Endothelial cell of umbilical vein (primary cell): ENCODE data around the gene FBXO2. TPM values are rescaled to one million over a fixed set of nuclear protein-coding genes. Genes with fewer than 3 reads are reported as not detected.

Experiments used
- BruUV-seq: library from RNA; stranded (reverse); fragments of 400-500 nt; replicated peaks from 2 replicates; lab custom pipeline; 2021; lab: Mats Ljungman, UMichigan
- CTCF ChIA-PET: fragments of 300-600, 350-600 bp; sonication (Branson Sonifier 250); formaldehyde crosslinking; loops from one replicate; lab custom pipeline; 2021; ENCODE audit warnings: antibody characterized with exemption, inconsistent platforms; lab: Charles Lee
- POLR2A ChIA-PET: fragments of 300-600, 350-600 bp; sonication (Branson Sonifier 250); formaldehyde crosslinking; loops from one replicate; lab custom pipeline; 2021; ENCODE audit warnings: antibody characterized with exemption, inconsistent platforms; lab: Charles Lee
- DNase-seq: peaks from one replicate; pipeline ENCODE4 v3.0.0-alpha.2; 2011; ENCODE audit warnings: low read depth, low spot score
- FAIRE-seq: peaks from 2 replicates; lab custom pipeline; 2011; peaks lifted over from hg19 to GRCh38; lab: Jason Lieb, UNC
- H2AFZ ChIP-seq: 2 replicates; pipeline ENCODE4 v1.6.0; 2012; ENCODE audit warnings: low read depth, low read length, control low read depth, inconsistent platforms
- H3K27ac ChIP-seq: 2 replicates; pipeline ENCODE4 v1.5.1; 2011; ENCODE audit warnings: low read depth, mild to moderate bottlenecking, control low read depth, low read length, moderate library complexity; ENCODE audit not compliant: insufficient read depth
- H3K27me3 ChIP-seq, 2 experiments: 2 replicates each; pipeline versions ENCODE4 v1.6.0 to v1.6.1; 2011; ENCODE audit warnings: low read length in 2 of 2, mixed read lengths in 1 of 2; ENCODE audit not compliant: control insufficient read depth in 2 of 2, insufficient read depth in 2 of 2
- H3K36me3 ChIP-seq, 2 experiments: 2 replicates in 1 of 2; 3 replicates in 1 of 2; pipeline ENCODE4 v1.5.1; 2011; ENCODE audit warnings: low read length in 2 of 2, mild to moderate bottlenecking in 1 of 2, moderate library complexity in 1 of 2; ENCODE audit not compliant: control insufficient read depth in 2 of 2, insufficient read depth in 2 of 2; ENCODE audit errors: extremely low read depth in 1 of 2
- H3K4me1 ChIP-seq: 3 replicates; pipeline ENCODE4 v1.5.1; 2011; ENCODE audit warnings: mild to moderate bottlenecking, low read length; ENCODE audit not compliant: control insufficient read depth, insufficient read depth; ENCODE audit errors: extremely low read depth
- H3K4me2 ChIP-seq: 2 replicates; pipeline ENCODE4 v1.6.1; 2011; ENCODE audit warnings: low read length, control low read depth, mixed read lengths; ENCODE audit not compliant: insufficient read depth
- H3K4me3 ChIP-seq, 3 experiments: fragments of 200-600 bp in 1 of 3; sonication (generic), shearing (Covaris generic) in 1 of 3; replicated peaks in 1 of 3; 2 replicates each; pipeline ENCODE4 v1.5.1; 2011 to 2016; ENCODE audit warnings: control low read depth in 3 of 3, low read length in 3 of 3, mild to moderate bottlenecking in 2 of 3, inconsistent platforms in 1 of 3, low read depth in 1 of 3, moderate library complexity in 1 of 3; ENCODE audit not compliant: insufficient read depth in 1 of 3
- H3K79me2 ChIP-seq: 2 replicates; pipeline ENCODE4 v1.6.0; 2012; ENCODE audit warnings: low read length, inconsistent platforms; ENCODE audit not compliant: control insufficient read depth, insufficient read depth
- H3K9ac ChIP-seq: replicated peaks from 2 replicates; pipeline ENCODE3; 2011; ENCODE audit warnings: low read length, control low read depth; ENCODE audit not compliant: insufficient read depth; ENCODE audit errors: extremely low read depth
- H3K9me1 ChIP-seq: replicated peaks from 3 replicates; pipeline ENCODE4 v1.6.0; 2011; ENCODE audit warnings: mild to moderate bottlenecking, low read length; ENCODE audit not compliant: control insufficient read depth, insufficient read depth; ENCODE audit errors: extremely low read depth
- H3K9me3 ChIP-seq: replicated peaks from 2 replicates; pipeline ENCODE4 v1.5.1; 2012; ENCODE audit warnings: low read length, inconsistent platforms; ENCODE audit not compliant: control insufficient read depth, insufficient read depth
- H4K20me1 ChIP-seq: replicated peaks from 2 replicates; pipeline ENCODE3; 2011; ENCODE audit warnings: mild to moderate bottlenecking, low read length; ENCODE audit not compliant: control insufficient read depth, insufficient read depth; ENCODE audit errors: extremely low read depth
- EZH2 ChIP-seq: IDR thresholded peaks from 2 replicates; pipeline ENCODE4 v1.6.1; 2012; ENCODE audit warnings: borderline replicate concordance, low read depth, mild to moderate bottlenecking, moderate library complexity, low read length, inconsistent platforms; ENCODE audit not compliant: severe bottlenecking
- FOS ChIP-seq: IDR thresholded peaks from 2 replicates; pipeline ENCODE4 v1.6.1; 2011; ENCODE audit warnings: mild to moderate bottlenecking, low read length, moderate library complexity, borderline replicate concordance; ENCODE audit not compliant: insufficient read depth
- GATA2 ChIP-seq: IDR thresholded peaks from 2 replicates; pipeline ENCODE4 v1.7.0; 2011; ENCODE audit warnings: low read depth, mild to moderate bottlenecking, moderate library complexity, mixed read lengths, low read length; ENCODE audit not compliant: insufficient read length, insufficient read depth
- JUN ChIP-seq: IDR thresholded peaks from 2 replicates; pipeline ENCODE4 v1.6.1; 2011; ENCODE audit warnings: borderline replicate concordance, low read depth; ENCODE audit not compliant: insufficient read length, insufficient read depth
- MYC ChIP-seq: IDR thresholded peaks from one replicate; pipeline ENCODE4 v1.6.1; 2011; ENCODE audit warnings: mild to moderate bottlenecking, low read depth, low read length
- POLR2A ChIP-seq: IDR thresholded peaks from 2 replicates; pipeline ENCODE4 v1.6.1; 2012; ENCODE audit warnings: low read depth, mild to moderate bottlenecking, control low read depth, low read length
- POLR2AphosphoS5 ChIP-seq: IDR thresholded peaks from 2 replicates; pipeline ENCODE4 v1.6.1; 2012; ENCODE audit warnings: low read depth, mild to moderate bottlenecking, control low read depth, low read length, moderate library complexity; ENCODE audit not compliant: insufficient read depth
- dilution Hi-C: fragments of 300-500 bp; cut with MboI; formaldehyde crosslinking; loops from one replicate; pipeline ENCODE4 v1.15.0; 2019; ENCODE audit warnings: low sequenced_read_pairs; ENCODE audit not compliant: extremely low pct_ligation_motif_present
- intact Hi-C: fragments of 100-400 bp; cut with micrococcal nuclease; formaldehyde crosslinking; loops from one replicate; pipeline ENCODE4 v1.10.0; 2022
- polyA plus RNA-seq, 4 experiments: library from polyadenylated mRNA; depleted of rRNA in 3 of 4; stranded (reverse) in 3 of 4; unstranded in 1 of 4; fragments of >200 nt; gene quantifications; 2 replicates each; pipeline versions ENCODE4 v1.2.1 to v1.2.3, GENCODE V29; 2011 to 2012; ENCODE audit warnings: missing spikeins in 1 of 4
- total RNA-seq: library from RNA; stranded (reverse); gene quantifications from 2 replicates; pipeline ENCODE4 v1.2.3, GENCODE V29; 2021
- TF ChIP-seq, protein P1 (sequence below): IDR thresholded peaks from 2 replicates; pipeline ENCODE4 v1.6.1; 2011; ENCODE audit not compliant: insufficient read depth, insufficient read length
- TF ChIP-seq, protein P2 (sequence below), 2 donors: IDR thresholded peaks; 1 replicate in 1 of 2; 2 replicates in 1 of 2; pipeline ENCODE4 v1.5.1; 2011; ENCODE audit warnings: low read length in 2 of 2, mild to moderate bottlenecking in 2 of 2, moderate library complexity in 2 of 2, control low read depth in 1 of 2, inconsistent platforms in 1 of 2, low read depth in 1 of 2; ENCODE audit not compliant: insufficient read depth in 1 of 2; ENCODE audit errors: extremely low read depth in 1 of 2

The FBXO2 gene
- total and polyA plus RNA-seq, 2 donors (not counting 3 experiments of a cell fraction or from before 2014, with no cell fraction given) = 0.42 to 0.91 TPM

DNA sequence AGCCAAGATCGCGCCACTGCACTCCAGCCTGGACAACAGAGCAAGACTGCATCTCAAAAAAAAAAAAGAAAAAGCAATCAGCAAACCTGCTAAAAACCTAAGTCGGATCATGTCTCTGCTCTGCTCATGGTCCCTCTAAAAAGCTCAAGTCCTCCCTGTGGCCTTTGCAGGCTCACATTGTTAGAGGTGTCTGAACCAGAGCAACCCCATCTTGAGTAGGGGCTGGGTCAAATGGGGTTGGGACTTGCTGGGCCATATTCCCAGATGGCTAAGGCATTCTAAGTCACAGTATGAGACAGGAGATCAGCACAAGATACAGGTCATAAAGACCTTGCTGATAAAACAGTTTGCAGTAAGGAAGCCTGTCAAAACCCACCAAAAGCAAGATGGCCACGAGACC is 34.3 kb upstream of the FBXO2 start:
- Histone ChIP-seq H3K4me3 (no peak overlapping the region), H3K9ac (no peak overlapping the region), H3K4me2 (no peak overlapping the region), H3K27me3 (peaks cover 31 to 33% of the 10 kb centered on the region in 2 experiments), H3K27ac (no peak overlapping the region), H3K9me1 (no peaks in the 10 kb centered on the region), H3K4me1 (peaks cover 14% of the 10 kb centered on the region), H3K79me2 (no peaks in the 10 kb centered on the region), H3K36me3 (no peaks in the 10 kb centered on the region), H2AFZ (no peak overlapping the region), H4K20me1 (no peaks in the 10 kb centered on the region), H3K9me3 (no peaks in the 10 kb centered on the region)
- ChIA-PET POLR2A (no interaction called here), CTCF (no interaction called here)
- DNase-seq (no peak), FAIRE-seq (no peak)
- dilution Hi-C loops = no loop called here
- no peak for TF ChIP-seq FOS
- no peak for TF ChIP-seq GATA2
- TF ChIP-seq POLR2A = no peak
- TF ChIP-seq MYC = no peak
- TF ChIP-seq, protein P1, sequence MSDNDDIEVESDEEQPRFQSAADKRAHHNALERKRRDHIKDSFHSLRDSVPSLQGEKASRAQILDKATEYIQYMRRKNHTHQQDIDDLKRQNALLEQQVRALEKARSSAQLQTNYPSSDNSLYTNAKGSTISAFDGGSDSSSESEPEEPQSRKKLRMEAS = no peak
- no peak for TF ChIP-seq JUN
- no peak for TF ChIP-seq EZH2
- TF ChIP-seq, protein P2, sequence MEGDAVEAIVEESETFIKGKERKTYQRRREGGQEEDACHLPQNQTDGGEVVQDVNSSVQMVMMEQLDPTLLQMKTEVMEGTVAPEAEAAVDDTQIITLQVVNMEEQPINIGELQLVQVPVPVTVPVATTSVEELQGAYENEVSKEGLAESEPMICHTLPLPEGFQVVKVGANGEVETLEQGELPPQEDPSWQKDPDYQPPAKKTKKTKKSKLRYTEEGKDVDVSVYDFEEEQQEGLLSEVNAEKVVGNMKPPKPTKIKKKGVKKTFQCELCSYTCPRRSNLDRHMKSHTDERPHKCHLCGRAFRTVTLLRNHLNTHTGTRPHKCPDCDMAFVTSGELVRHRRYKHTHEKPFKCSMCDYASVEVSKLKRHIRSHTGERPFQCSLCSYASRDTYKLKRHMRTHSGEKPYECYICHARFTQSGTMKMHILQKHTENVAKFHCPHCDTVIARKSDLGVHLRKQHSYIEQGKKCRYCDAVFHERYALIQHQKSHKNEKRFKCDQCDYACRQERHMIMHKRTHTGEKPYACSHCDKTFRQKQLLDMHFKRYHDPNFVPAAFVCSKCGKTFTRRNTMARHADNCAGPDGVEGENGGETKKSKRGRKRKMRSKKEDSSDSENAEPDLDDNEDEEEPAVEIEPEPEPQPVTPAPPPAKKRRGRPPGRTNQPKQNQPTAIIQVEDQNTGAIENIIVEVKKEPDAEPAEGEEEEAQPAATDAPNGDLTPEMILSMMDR (IDR thresholded peaks at IDR 0.05; ENCODE audit: extremely low read depth in 1 of 2, insufficient read depth in 1 of 2, low read depth in 1 of 2, low read length in 2 of 2) = no peak
- TF ChIP-seq POLR2AphosphoS5 = no peak
- no TSS peak for BruUV-seq
- intact Hi-C loops = no loop called here
